ENCODE results near the gene FBN1. TPM values are rescaled to one million over a fixed set of nuclear protein-coding genes. Genes with fewer than 3 reads are reported as not detected.

Gene FBN1
- total RNA-seq, 2 donors from 2014 or later, result 5.5 to 5.9 TPM

DNA sequence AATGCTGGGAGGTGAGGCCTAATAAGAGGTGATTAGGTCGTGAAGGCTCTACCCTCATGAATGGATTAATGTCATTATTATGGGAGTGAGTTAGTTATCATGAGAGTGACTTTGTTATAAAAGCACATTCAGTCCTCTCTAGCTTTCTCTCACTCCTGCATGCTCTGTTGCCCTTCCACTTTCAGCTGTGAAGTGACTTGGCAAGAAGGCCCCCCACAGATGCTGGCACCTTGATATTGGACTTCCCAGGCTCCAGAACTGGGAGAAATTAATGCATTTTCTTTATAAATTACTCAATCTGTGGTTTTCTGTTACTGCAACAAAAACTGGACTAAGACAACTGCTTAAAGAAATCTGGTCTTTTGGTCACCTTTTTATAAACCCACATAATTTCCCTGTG lies 144.3 kb downstream of the FBN1 start:
- Mint-ChIP-seq H3K27ac (no peak overlapping the region), H3K4me1 (no peaks in the 10 kb centered on the region), H3K27me3 (ENCODE audit: insufficient read depth) (no peaks in the 10 kb centered on the region), H3K36me3 (ENCODE audit: low read depth) (no peaks in the 10 kb centered on the region), H3K4me3 (no peak overlapping the region), H3K9me3 (no peaks in the 10 kb centered on the region)
- peaks cover 6% of the 10 kb centered on the region for H3K36me3 ChIP-seq (ENCODE audit: control insufficient read depth, insufficient read depth, low read length)
- no peaks in the 10 kb centered on the region for H3K9me3 ChIP-seq (ENCODE audit: control insufficient read depth, low read length)
- H3K4me1 ChIP-seq (ENCODE audit: control insufficient read depth, insufficient read depth, low read length), result no peaks in the 10 kb centered on the region
- H3K27me3 ChIP-seq (ENCODE audit: control insufficient read depth, insufficient read depth, low read length, poor library complexity, severe bottlenecking), result no peaks in the 10 kb centered on the region
- WGBS, 2 experiments (ENCODE audit: insufficient coverage in 1 of 2, insufficient read length in 1 of 2), result 100% methylated on average over 1 of the region's 1 CpG; no CpG with 5 or more reads in 1 of the 2 experiments
- no peak overlapping the region for H3K4me3 ChIP-seq (ENCODE audit: low read length)
- H3K9ac ChIP-seq (ENCODE audit: extremely low read depth, low read length, poor library complexity, severe bottlenecking), result no peak overlapping the region
- no peak overlapping the region for H3K27ac ChIP-seq (ENCODE audit: low read depth, low read length)
- TF ChIP-seq, protein P1, sequence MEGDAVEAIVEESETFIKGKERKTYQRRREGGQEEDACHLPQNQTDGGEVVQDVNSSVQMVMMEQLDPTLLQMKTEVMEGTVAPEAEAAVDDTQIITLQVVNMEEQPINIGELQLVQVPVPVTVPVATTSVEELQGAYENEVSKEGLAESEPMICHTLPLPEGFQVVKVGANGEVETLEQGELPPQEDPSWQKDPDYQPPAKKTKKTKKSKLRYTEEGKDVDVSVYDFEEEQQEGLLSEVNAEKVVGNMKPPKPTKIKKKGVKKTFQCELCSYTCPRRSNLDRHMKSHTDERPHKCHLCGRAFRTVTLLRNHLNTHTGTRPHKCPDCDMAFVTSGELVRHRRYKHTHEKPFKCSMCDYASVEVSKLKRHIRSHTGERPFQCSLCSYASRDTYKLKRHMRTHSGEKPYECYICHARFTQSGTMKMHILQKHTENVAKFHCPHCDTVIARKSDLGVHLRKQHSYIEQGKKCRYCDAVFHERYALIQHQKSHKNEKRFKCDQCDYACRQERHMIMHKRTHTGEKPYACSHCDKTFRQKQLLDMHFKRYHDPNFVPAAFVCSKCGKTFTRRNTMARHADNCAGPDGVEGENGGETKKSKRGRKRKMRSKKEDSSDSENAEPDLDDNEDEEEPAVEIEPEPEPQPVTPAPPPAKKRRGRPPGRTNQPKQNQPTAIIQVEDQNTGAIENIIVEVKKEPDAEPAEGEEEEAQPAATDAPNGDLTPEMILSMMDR (conservative IDR thresholded peaks at IDR 0.05), result no peak
- DNase-seq, result no peak

GRCh38 chr15:48500595-48500994 lies 144.9 kb downstream of the FBN1 start:
- DNase-seq, result no peak
- Mint-ChIP-seq H3K36me3 (ENCODE audit: low read depth) (no peaks in the 10 kb centered on the region), H3K27me3 (ENCODE audit: insufficient read depth) (no peaks in the 10 kb centered on the region), H3K27ac (no peak overlapping the region), H3K4me3 (no peak overlapping the region), H3K9me3 (no peaks in the 10 kb centered on the region), H3K4me1 (no peaks in the 10 kb centered on the region)
- H3K9me3 ChIP-seq (ENCODE audit: control insufficient read depth, low read length), result no peaks in the 10 kb centered on the region
- WGBS, 2 experiments (ENCODE audit: insufficient coverage in 1 of 2, insufficient read length in 1 of 2), result 89 to 99% methylated on average over 4 of the region's 4 CpGs
- no peaks in the 10 kb centered on the region for H3K4me1 ChIP-seq (ENCODE audit: control insufficient read depth, insufficient read depth, low read length)
- TF ChIP-seq, protein P1 (conservative IDR thresholded peaks at IDR 0.05), result no peak
- no peak overlapping the region for H3K4me3 ChIP-seq (ENCODE audit: low read length)
- peaks cover 6% of the 10 kb centered on the region for H3K36me3 ChIP-seq (ENCODE audit: control insufficient read depth, insufficient read depth, low read length)
- H3K27me3 ChIP-seq (ENCODE audit: control insufficient read depth, insufficient read depth, low read length, poor library complexity, severe bottlenecking), result no peaks in the 10 kb centered on the region
- no peak overlapping the region for H3K27ac ChIP-seq (ENCODE audit: low read depth, low read length)
- no peak overlapping the region for H3K9ac ChIP-seq (ENCODE audit: extremely low read depth, low read length, poor library complexity, severe bottlenecking)

GRCh38 chr15:48499978-48500377 lies 145.5 kb downstream of the FBN1 start:
- Mint-ChIP-seq H3K4me1 (no peaks in the 10 kb centered on the region), H3K27me3 (ENCODE audit: insufficient read depth) (no peaks in the 10 kb centered on the region), H3K9me3 (no peaks in the 10 kb centered on the region), H3K36me3 (ENCODE audit: low read depth) (no peaks in the 10 kb centered on the region), H3K4me3 (no peak overlapping the region), H3K27ac (no peak overlapping the region)
- H3K27ac ChIP-seq (ENCODE audit: low read depth, low read length), result no peak overlapping the region
- H3K4me3 ChIP-seq (ENCODE audit: low read length), result no peak overlapping the region
- no peaks in the 10 kb centered on the region for H3K4me1 ChIP-seq (ENCODE audit: control insufficient read depth, insufficient read depth, low read length)
- H3K36me3 ChIP-seq (ENCODE audit: control insufficient read depth, insufficient read depth, low read length), result peaks cover 7% of the 10 kb centered on the region
- TF ChIP-seq, protein P1 (conservative IDR thresholded peaks at IDR 0.05), result no peak
- no peaks in the 10 kb centered on the region for H3K27me3 ChIP-seq (ENCODE audit: control insufficient read depth, insufficient read depth, low read length, poor library complexity, severe bottlenecking)
- H3K9me3 ChIP-seq (ENCODE audit: control insufficient read depth, low read length), result no peaks in the 10 kb centered on the region
- no peak overlapping the region for H3K9ac ChIP-seq (ENCODE audit: extremely low read depth, low read length, poor library complexity, severe bottlenecking)
- DNase-seq, result no peak
